Psoas muscle (tissue), 8 donors: ENCODE measurements around the gene OR5K1. TPM values are rescaled to one million over a fixed set of nuclear protein-coding genes. Genes with fewer than 3 reads are reported as not detected.

ENCODE experiments used
- ATAC-seq, 4 donors: fragments of 200-7000 bp; cut with Tn5 transposase; one replicate each; pipeline ENCODE4 v1.9.1; 2020; ENCODE audit warnings: moderate library complexity in 3 of 4, mild to moderate bottlenecking in 2 of 4
- DNase-seq, 2 donors: peaks; one replicate each; pipeline ENCODE4 v3.0.0-alpha.2; 2020
- H3K27ac ChIP-seq: fragments of 200-600 bp; one replicate; pipeline ENCODE4 v1.8.0; 2022
- H3K27me3 ChIP-seq, 3 donors: fragments of 200-600 bp in 1 of 3; one replicate each; pipeline versions ENCODE4 v1.6.1 to v1.8.0; 2013 to 2022; ENCODE audit warnings: low read length in 2 of 3, mild to moderate bottlenecking in 2 of 3, moderate library complexity in 1 of 3; ENCODE audit not compliant: insufficient read depth in 3 of 3
- H3K36me3 ChIP-seq, 2 donors: fragments of 200-600 bp in 1 of 2; one replicate each; pipeline versions ENCODE4 v1.6.1 to v1.8.0; 2013 to 2022; ENCODE audit warnings: low read depth in 1 of 2, mild to moderate bottlenecking in 1 of 2, moderate library complexity in 1 of 2; ENCODE audit not compliant: insufficient read depth in 1 of 2
- H3K4me1 ChIP-seq: fragments of 200-600 bp; one replicate; pipeline ENCODE4 v1.8.0; 2022
- H3K4me3 ChIP-seq: fragments of 200-600 bp; one replicate; pipeline ENCODE4 v1.8.0; 2022; ENCODE audit warnings: mild to moderate bottlenecking
- H3K9me3 ChIP-seq: fragments of 200-600 bp; one replicate; pipeline ENCODE4 v1.8.0; 2022
- WGBS, 3 donors: extraction: QIAGEN DNeasy Blood & Tissue Kit; methylation state at CpG; one replicate each; pipeline versions ENCODE4 v1.1.6 to v1.1.7; 2013; 5-methylcytosine and 5-hydroxymethylcytosine counted together
- intact Hi-C, 2 donors: fragments of 100-400 bp; cut with DNase I; formaldehyde crosslinking; loops; one replicate each; pipeline versions ENCODE4 v1.11.0 to v1.14.2; 2022
- polyA plus RNA-seq, 3 donors: library from polyadenylated mRNA; stranded (reverse); fragments of 200-250 nt; gene quantifications; one replicate each; pipeline ENCODE4 v1.2.3, GENCODE V29; 2013
- total RNA-seq, 4 donors: library from RNA; stranded (reverse); fragmentation: NEBNext Ultra II Directional in 2 of 4; extraction: Animal tissue kit (Norgen Biotek cat#: 25700) in 2 of 4; gene quantifications; one replicate each; pipeline versions ENCODE4 v1.2.1 to v1.2.4, GENCODE V29; 2021 to 2023
- TF ChIP-seq, protein P1 (sequence below): fragments of 200-600 bp; IDR thresholded peaks from one replicate; pipeline ENCODE4 v1.8.0; 2022; ENCODE audit warnings: antibody characterized with exemption
- donor health status: healthy with polysubstance abuse.
- donor health status: DM: no; HTN: no; CAD: no; lungs with moderate emphysema.
- donor health status: Bipolar disorder and iron deficiency.
- donor health status: healthy.
- donor health status: DM: yes; HTN: yes; CAD: no.
- donor health status: DM: no; HTN: no; CAD: no.
- donor health status: DM: no; HTN: no; CAD: no.
- donor health status: DM: yes; HTN: yes; CAD: no.

Gene OR5K1
- total and polyA plus RNA-seq, 7 donors: not detected

DNA sequence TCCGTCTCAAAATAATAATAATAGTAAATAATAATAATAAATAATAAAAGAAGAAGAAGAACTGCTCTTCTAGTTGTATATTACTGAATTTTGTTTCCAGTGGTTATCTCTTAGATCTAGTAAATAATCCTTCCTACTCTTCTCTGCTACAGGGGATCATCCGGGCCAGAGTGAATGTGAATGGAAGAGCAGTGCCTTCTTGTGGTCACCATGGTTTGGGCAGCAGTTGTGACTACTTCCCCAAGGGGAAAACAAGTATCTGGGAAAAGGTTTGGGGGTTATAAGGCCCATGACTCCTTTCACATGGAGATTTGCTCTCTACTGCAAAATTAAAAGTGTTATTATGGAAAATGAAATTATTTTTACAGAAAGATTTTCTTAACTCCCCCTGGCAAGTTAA, 5.5 kb upstream of the OR5K1 start:
- Histone ChIP-seq H3K27me3 (no peaks in the 10 kb centered on the region), H3K4me3 (no peak overlapping the region), H3K9me3 (peaks cover 5% of the 10 kb centered on the region), H3K36me3 (no peaks in the 10 kb centered on the region), H3K27ac (no peak overlapping the region), H3K4me1 (no peaks in the 10 kb centered on the region)
- TF ChIP-seq, protein P1, sequence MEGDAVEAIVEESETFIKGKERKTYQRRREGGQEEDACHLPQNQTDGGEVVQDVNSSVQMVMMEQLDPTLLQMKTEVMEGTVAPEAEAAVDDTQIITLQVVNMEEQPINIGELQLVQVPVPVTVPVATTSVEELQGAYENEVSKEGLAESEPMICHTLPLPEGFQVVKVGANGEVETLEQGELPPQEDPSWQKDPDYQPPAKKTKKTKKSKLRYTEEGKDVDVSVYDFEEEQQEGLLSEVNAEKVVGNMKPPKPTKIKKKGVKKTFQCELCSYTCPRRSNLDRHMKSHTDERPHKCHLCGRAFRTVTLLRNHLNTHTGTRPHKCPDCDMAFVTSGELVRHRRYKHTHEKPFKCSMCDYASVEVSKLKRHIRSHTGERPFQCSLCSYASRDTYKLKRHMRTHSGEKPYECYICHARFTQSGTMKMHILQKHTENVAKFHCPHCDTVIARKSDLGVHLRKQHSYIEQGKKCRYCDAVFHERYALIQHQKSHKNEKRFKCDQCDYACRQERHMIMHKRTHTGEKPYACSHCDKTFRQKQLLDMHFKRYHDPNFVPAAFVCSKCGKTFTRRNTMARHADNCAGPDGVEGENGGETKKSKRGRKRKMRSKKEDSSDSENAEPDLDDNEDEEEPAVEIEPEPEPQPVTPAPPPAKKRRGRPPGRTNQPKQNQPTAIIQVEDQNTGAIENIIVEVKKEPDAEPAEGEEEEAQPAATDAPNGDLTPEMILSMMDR: no peak
- intact Hi-C loops: no loop called here
- 88 to 93% (median 90%) methylated on average over 2 of the region's 2 CpGs for WGBS, 3 donors
- DNase-seq (no peak), ATAC-seq (no peak)

DNA sequence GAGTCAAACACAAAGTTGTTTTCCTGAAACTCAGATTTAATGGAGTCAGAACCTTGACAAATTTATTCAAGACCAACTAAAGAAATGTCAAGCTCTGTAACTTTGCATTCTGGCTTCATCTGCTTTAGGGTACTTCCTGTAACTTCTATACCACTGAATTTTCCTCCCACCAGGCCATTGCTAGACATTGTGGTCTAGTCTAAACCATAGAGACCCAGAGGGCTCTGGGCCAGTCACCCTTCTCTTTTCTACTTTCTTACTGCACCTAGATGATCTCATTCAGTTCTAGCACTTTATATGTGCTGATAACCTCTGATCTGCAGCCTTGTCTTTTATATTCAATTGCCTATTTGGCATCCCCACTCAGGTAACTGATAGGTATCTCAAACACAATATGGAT, 2.8 kb upstream of the OR5K1 start:
- intact Hi-C loops: no loop called here
- H3K27ac ChIP-seq: no peak overlapping the region

DNA sequence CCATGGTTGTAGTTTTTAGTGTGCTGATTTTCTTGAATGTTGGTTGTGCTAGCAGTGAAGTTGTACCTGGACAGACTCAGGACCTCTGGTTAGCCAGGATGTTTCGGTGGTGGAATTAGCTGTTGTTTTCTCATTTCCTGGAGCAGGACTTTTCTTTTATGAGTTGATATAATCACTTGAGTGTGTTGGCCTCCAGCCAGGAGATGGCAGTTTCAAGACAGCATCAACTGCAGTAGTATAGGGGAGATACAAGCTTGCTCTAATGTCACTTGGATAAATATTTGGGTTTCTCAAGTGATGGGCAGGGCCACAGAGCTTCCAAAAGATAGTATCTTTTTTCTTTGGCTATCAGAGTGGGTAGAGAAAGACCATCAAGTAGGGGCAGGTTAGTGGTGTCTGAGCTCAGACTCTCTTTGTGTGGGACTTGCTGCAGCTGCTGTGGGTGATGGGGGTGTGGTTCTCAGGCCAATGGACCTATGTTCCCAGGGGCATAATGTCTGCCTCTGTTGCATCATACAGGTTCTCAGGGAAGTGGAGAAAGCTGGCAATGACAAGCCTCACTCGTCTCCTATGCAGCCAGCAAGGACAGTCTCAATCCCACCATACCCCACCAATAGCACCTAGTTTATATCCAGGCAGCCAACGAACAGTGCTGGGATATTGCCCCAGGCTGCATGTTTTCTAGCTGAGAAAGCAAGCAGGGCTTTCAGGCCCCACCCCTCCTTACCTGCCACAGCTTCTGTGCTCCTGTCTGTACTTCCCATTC, 19.9 kb downstream of the OR5K1 start:
- H3K9me3 ChIP-seq: peaks cover 35% of the 10 kb centered on the region
- ATAC-seq (no peak), DNase-seq (no peak)
- no peaks in the 10 kb centered on the region for H3K27me3 ChIP-seq
- TF ChIP-seq, protein P1: no peak
- H3K4me1 ChIP-seq: no peaks in the 10 kb centered on the region
- 58 to 66% (median 61%) methylated on average over 3 of the region's 3 CpGs for WGBS, 3 donors
- H3K36me3 ChIP-seq: no peaks in the 10 kb centered on the region
- H3K4me3 ChIP-seq: no peak overlapping the region
- H3K27ac ChIP-seq: no peak overlapping the region
- intact Hi-C loops: no loop called here

More for the DNA sequence above, 2.8 kb upstream of the OR5K1 start:
- H3K4me1 ChIP-seq: no peaks in the 10 kb centered on the region
- H3K9me3 ChIP-seq: peaks cover 5% of the 10 kb centered on the region
- DNase-seq (no peak), ATAC-seq (no peak)
- no peaks in the 10 kb centered on the region for H3K36me3 ChIP-seq
- no peak overlapping the region for H3K4me3 ChIP-seq
- no peaks in the 10 kb centered on the region for H3K27me3 ChIP-seq
- TF ChIP-seq, protein P1: no peak

DNA sequence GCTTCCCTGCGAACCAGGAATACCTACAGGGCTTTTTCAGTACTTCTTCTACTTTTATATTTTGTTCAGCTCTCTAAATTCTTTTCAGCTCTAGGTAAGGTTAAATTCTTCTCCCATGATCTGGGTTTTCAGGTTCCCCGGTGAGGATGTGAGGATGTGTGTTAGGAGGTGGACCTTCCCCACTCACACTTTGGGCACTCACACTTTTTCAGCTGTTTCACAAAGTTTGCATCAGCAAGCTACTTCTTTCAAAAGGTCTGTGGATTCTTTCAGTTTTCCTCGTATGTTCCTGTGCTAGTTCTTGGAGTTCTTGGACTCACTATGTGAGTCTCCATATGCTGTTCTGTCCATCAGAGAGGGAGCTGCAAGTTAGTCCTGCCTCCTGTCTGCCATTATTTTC, 20.6 kb downstream of the OR5K1 start:
- intact Hi-C loops: no loop called here
- Histone ChIP-seq H3K27me3 (no peaks in the 10 kb centered on the region), H3K4me3 (no peak overlapping the region), H3K9me3 (peaks cover 37% of the 10 kb centered on the region), H3K36me3 (no peaks in the 10 kb centered on the region), H3K27ac (no peak overlapping the region), H3K4me1 (no peaks in the 10 kb centered on the region)
- TF ChIP-seq, protein P1: no peak
- DNase-seq (no peak), ATAC-seq (no peak)
- 80 to 86% (median 83%) methylated on average over 3 of the region's 3 CpGs for WGBS, 3 donors

DNA sequence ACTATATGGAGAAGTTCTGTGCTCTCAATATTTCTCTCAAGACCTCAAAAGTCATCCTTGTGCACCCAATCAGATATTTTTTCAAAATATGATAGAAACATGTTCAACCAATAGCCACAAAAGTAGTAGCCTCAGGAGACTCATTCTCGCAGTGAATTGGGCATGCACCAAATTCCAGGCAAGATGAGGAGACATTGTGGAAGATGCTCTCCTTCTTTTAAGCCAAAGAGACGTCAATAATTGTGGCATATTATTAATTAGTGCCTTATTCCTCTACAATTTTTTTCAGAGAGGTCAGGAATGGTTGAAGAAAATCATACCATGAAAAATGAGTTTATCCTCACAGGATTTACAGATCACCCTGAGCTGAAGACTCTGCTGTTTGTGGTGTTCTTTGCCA, 34.4 kb downstream of the OR5K1 start, which contains the start of gene OR5K2:
Gene OR5K2 (plus strand): TSS at position 301 of the 400 bp plus-strand sequence. CDS start 0 bp downstream, at position 301.
- Histone ChIP-seq H3K4me1 (no peaks in the 10 kb centered on the region), H3K36me3 (no peaks in the 10 kb centered on the region), H3K9me3 (no peaks in the 10 kb centered on the region), H3K27ac (no peak within 1 kb of the TSS), H3K27me3 (no peaks in the 10 kb centered on the region), H3K4me3 (no peak within 1 kb of the TSS)
- DNase-seq (no peak), ATAC-seq (no peak)
- intact Hi-C loops: no loop called here
- TF ChIP-seq, protein P1: no peak
- WGBS, 3 donors: 67 to 77% (median 73%) methylated on average over 2 of the region's 2 CpGs
